Measurements from ENCODE around the gene POLE3.

Gene POLE3

DNA sequence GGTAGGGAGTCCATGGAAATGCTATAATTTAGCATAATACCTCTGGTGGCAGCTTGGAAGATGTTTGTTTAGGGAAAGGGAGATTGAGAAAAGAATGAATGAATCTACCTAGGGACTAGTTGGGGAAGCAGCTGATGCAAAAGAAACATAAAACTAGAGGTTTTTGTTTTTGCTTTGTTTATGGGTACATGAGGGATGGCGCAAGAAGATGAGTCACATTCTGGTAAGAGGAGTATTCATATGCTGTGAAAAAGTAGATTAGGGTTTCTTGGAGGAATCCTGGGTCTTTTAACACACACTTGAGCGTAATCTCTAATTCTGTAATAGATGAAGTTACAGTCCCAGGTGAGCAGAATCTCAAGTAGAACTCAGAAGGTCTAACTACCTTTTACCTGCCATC lies 17.2 kb upstream of the POLE3 start:
- Histone ChIP-seq H4K5ac (ENCODE audit: low read length) (no peak overlapping the region), H2BK5ac (ENCODE audit: low read length) (no peak overlapping the region), H3K79me1 (ENCODE audit: low read length) (no peaks in the 10 kb centered on the region), H3K27me3 (ENCODE audit: insufficient read depth, low read length, poor library complexity) (no peaks in the 10 kb centered on the region), H3K18ac (ENCODE audit: low read length) (no peak overlapping the region), H3K36me3 (ENCODE audit: control insufficient read depth, insufficient read depth, low read length) (no peaks in the 10 kb centered on the region), H2AK5ac (ENCODE audit: low read length) (no peak overlapping the region), H3K9ac (ENCODE audit: low read length) (no peak overlapping the region), H2BK15ac (replicated peaks; ENCODE audit: low read depth) (no peak overlapping the region), H3K27ac (ENCODE audit: low read depth, low read length) (no peak overlapping the region), H3K79me2 (ENCODE audit: control insufficient read depth, insufficient read depth, low read length) (no peaks in the 10 kb centered on the region), H2BK120ac (ENCODE audit: low read depth, low read length) (no peak overlapping the region), H3K4me2 (ENCODE audit: low read length) (no peak overlapping the region), H3K4me1 (ENCODE audit: control insufficient read depth, low read depth, low read length) (no peaks in the 10 kb centered on the region), H4K8ac (ENCODE audit: low read depth, low read length) (no peak overlapping the region), H3K4ac (ENCODE audit: low read depth, low read length) (no peak overlapping the region), H3K56ac (ENCODE audit: low read length) (no peak overlapping the region), H3K4me3 (ENCODE audit: low read length) (no peak overlapping the region), H3K23ac (ENCODE audit: low read length) (no peak overlapping the region)
- no CpG with 5 or more reads among the region's 2 CpGs for WGBS (ENCODE audit: extremely low coverage, insufficient coverage, low lambda C conversion rate)
- DNase-seq, result no peak

DNA sequence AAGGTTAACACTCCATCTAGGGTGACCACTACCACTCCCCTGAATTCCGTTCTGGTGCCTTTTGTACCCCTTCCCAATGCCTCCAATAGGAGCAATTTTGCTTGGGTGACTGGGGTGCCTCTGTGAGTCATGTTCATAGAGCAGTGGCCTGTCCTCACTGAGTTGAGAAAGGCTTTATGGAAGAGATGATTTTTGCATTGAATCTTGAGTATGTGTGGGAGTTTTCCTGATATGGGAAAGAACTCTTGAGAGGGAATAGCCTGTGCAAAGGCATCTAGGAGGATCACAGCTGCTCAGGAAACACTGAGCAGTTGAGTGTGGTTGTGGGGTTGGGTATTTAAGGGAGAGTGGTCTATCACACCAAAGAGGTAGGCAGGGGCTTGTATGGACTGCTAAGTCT lies 16.2 kb upstream of the POLE3 start:
- H3K79me2 ChIP-seq (ENCODE audit: control insufficient read depth, insufficient read depth, low read length), result no peaks in the 10 kb centered on the region
- no peaks in the 10 kb centered on the region for H3K27me3 ChIP-seq (ENCODE audit: insufficient read depth, low read length, poor library complexity)
- H3K23ac ChIP-seq (ENCODE audit: low read length), result no peak overlapping the region
- no peak for DNase-seq
- H2BK120ac ChIP-seq (ENCODE audit: low read depth, low read length), result no peak overlapping the region
- no peak overlapping the region for H3K4ac ChIP-seq (ENCODE audit: low read depth, low read length)
- no peak overlapping the region for H4K5ac ChIP-seq (ENCODE audit: low read length)
- no peak overlapping the region for H2BK15ac ChIP-seq (replicated peaks; ENCODE audit: low read depth)
- no peak overlapping the region for H2AK5ac ChIP-seq (ENCODE audit: low read length)
- no peak overlapping the region for H3K4me3 ChIP-seq (ENCODE audit: low read length)
- H4K8ac ChIP-seq (ENCODE audit: low read depth, low read length), result no peak overlapping the region
- no CpG with 5 or more reads among the region's 1 CpG for WGBS (ENCODE audit: extremely low coverage, insufficient coverage, low lambda C conversion rate)
- H3K27ac ChIP-seq (ENCODE audit: low read depth, low read length), result no peak overlapping the region
- H3K79me1 ChIP-seq (ENCODE audit: low read length), result no peaks in the 10 kb centered on the region
- no peaks in the 10 kb centered on the region for H3K36me3 ChIP-seq (ENCODE audit: control insufficient read depth, insufficient read depth, low read length)
- no peak overlapping the region for H3K9ac ChIP-seq (ENCODE audit: low read length)
- no peak overlapping the region for H3K56ac ChIP-seq (ENCODE audit: low read length)
- no peak overlapping the region for H3K18ac ChIP-seq (ENCODE audit: low read length)
- no peak overlapping the region for H2BK5ac ChIP-seq (ENCODE audit: low read length)
- no peak overlapping the region for H3K4me2 ChIP-seq (ENCODE audit: low read length)
- H3K4me1 ChIP-seq (ENCODE audit: control insufficient read depth, low read depth, low read length), result no peaks in the 10 kb centered on the region

DNA sequence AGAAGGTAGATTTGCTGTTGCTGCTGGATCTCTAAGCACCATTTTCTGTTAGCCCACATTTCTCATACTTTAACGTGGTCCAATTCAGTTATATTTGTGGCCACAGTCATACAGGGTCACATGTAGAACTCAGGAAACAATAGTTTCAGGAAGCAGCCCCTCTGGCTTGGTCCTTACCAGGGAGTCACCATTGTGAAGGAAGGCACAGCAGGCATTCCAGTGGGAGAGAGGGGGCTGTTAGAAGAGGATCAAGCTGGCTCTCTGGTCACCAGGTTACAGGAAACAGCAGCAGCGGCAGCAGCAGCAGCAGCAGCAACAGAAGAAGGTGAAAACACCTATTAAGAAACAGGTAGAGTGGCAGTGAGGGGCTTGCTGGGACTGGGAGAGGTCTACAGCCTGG lies 14.6 kb upstream of the POLE3 start:
- Histone ChIP-seq H3K79me2 (ENCODE audit: control insufficient read depth, insufficient read depth, low read length) (no peaks in the 10 kb centered on the region), H4K5ac (ENCODE audit: low read length) (no peak overlapping the region), H3K18ac (ENCODE audit: low read length) (no peak overlapping the region), H3K4me2 (ENCODE audit: low read length) (no peak overlapping the region), H4K8ac (ENCODE audit: low read depth, low read length) (no peak overlapping the region), H2AK5ac (ENCODE audit: low read length) (no peak overlapping the region), H3K4me3 (ENCODE audit: low read length) (no peak overlapping the region), H2BK5ac (ENCODE audit: low read length) (no peak overlapping the region), H3K23ac (ENCODE audit: low read length) (no peak overlapping the region), H3K56ac (ENCODE audit: low read length) (no peak overlapping the region), H3K4me1 (ENCODE audit: control insufficient read depth, low read depth, low read length) (no peaks in the 10 kb centered on the region), H3K79me1 (ENCODE audit: low read length) (no peaks in the 10 kb centered on the region), H3K27ac (ENCODE audit: low read depth, low read length) (no peak overlapping the region), H2BK15ac (replicated peaks; ENCODE audit: low read depth) (no peak overlapping the region), H3K4ac (ENCODE audit: low read depth, low read length) (no peak overlapping the region), H3K27me3 (ENCODE audit: insufficient read depth, low read length, poor library complexity) (no peaks in the 10 kb centered on the region), H3K36me3 (ENCODE audit: control insufficient read depth, insufficient read depth, low read length) (no peaks in the 10 kb centered on the region), H2BK120ac (ENCODE audit: low read depth, low read length) (no peak overlapping the region), H3K9ac (ENCODE audit: low read length) (no peak overlapping the region)
- WGBS (ENCODE audit: extremely low coverage, insufficient coverage, low lambda C conversion rate), result no CpG with 5 or more reads among the region's 2 CpGs
- peak; percentile 26 for DNase-seq

DNA sequence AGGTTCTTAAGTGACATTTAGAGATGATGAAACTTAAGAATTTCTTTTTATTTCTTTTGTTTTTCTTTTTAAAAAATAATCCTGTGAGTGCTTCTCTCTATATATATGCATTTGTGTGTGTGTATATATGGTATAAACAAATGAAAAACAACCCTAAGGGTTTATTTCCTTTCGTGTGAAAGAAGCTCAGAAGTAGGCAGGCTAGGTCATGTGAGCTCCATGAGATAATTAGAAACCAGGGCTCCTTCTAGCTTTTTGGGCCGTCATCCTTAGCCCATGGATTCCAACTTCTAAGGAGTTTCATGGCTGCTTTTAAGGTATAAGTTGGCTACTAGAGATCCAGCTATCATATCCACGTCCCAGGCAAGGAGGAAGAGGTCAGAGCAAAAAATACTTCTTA lies 11.3 kb upstream of the POLE3 start:
- Histone ChIP-seq H3K36me3 (ENCODE audit: control insufficient read depth, insufficient read depth, low read length) (no peaks in the 10 kb centered on the region), H3K23ac (ENCODE audit: low read length) (no peak overlapping the region), H3K79me2 (ENCODE audit: control insufficient read depth, insufficient read depth, low read length) (no peaks in the 10 kb centered on the region), H2BK15ac (replicated peaks; ENCODE audit: low read depth) (no peak overlapping the region), H3K4me1 (ENCODE audit: control insufficient read depth, low read depth, low read length) (no peaks in the 10 kb centered on the region), H2BK120ac (ENCODE audit: low read depth, low read length) (no peak overlapping the region), H3K27me3 (ENCODE audit: insufficient read depth, low read length, poor library complexity) (no peaks in the 10 kb centered on the region), H3K4ac (ENCODE audit: low read depth, low read length) (no peak overlapping the region), H4K5ac (ENCODE audit: low read length) (no peak overlapping the region), H2BK5ac (ENCODE audit: low read length) (no peak overlapping the region), H3K4me2 (ENCODE audit: low read length) (no peak overlapping the region), H3K18ac (ENCODE audit: low read length) (no peak overlapping the region), H3K9ac (ENCODE audit: low read length) (no peak overlapping the region), H2AK5ac (ENCODE audit: low read length) (no peak overlapping the region), H3K4me3 (ENCODE audit: low read length) (no peak overlapping the region), H3K79me1 (ENCODE audit: low read length) (no peaks in the 10 kb centered on the region), H4K8ac (ENCODE audit: low read depth, low read length) (no peak overlapping the region), H3K27ac (ENCODE audit: low read depth, low read length) (no peak overlapping the region), H3K56ac (ENCODE audit: low read length) (no peak overlapping the region)
- no CpG with 5 or more reads among the region's 3 CpGs for WGBS (ENCODE audit: extremely low coverage, insufficient coverage, low lambda C conversion rate)
- no peak for DNase-seq

DNA sequence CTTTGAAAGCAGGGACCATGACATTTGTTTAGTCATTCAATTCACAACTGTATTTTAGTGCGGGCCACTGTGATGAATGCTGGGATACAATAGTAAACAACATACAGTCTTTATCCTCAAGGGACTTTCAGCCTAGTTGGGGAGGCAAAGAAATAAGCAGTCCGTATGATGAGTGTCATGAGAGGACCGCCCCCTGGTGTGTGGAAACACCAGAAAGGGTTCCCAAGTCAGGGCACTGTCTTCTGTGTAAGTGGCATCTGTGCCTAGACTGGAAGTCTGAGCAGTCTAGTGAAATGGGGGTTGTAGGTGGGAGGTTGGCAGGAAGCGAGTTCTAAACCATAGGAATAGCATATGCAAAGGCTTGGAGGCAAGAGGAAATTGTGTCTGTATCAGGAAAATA lies 6.9 kb upstream of the POLE3 start:
- no peak overlapping the region for H4K5ac ChIP-seq (ENCODE audit: low read length)
- H3K79me1 ChIP-seq (ENCODE audit: low read length), result no peaks in the 10 kb centered on the region
- no peak overlapping the region for H3K4me3 ChIP-seq (ENCODE audit: low read length)
- no peak overlapping the region for H4K8ac ChIP-seq (ENCODE audit: low read depth, low read length)
- no peak overlapping the region for H3K56ac ChIP-seq (ENCODE audit: low read length)
- no peak overlapping the region for H3K23ac ChIP-seq (ENCODE audit: low read length)
- no peaks in the 10 kb centered on the region for H3K4me1 ChIP-seq (ENCODE audit: control insufficient read depth, low read depth, low read length)
- H3K4ac ChIP-seq (ENCODE audit: low read depth, low read length), result no peak overlapping the region
- H2BK5ac ChIP-seq (ENCODE audit: low read length), result no peak overlapping the region
- no peak overlapping the region for H3K18ac ChIP-seq (ENCODE audit: low read length)
- no peak overlapping the region for H3K4me2 ChIP-seq (ENCODE audit: low read length)
- no peaks in the 10 kb centered on the region for H3K27me3 ChIP-seq (ENCODE audit: insufficient read depth, low read length, poor library complexity)
- no peaks in the 10 kb centered on the region for H3K79me2 ChIP-seq (ENCODE audit: control insufficient read depth, insufficient read depth, low read length)
- no peak overlapping the region for H3K27ac ChIP-seq (ENCODE audit: low read depth, low read length)
- DNase-seq, result no peak
- H3K9ac ChIP-seq (ENCODE audit: low read length), result no peak overlapping the region
- H3K36me3 ChIP-seq (ENCODE audit: control insufficient read depth, insufficient read depth, low read length), result no peaks in the 10 kb centered on the region
- no peak overlapping the region for H2AK5ac ChIP-seq (ENCODE audit: low read length)
- H2BK120ac ChIP-seq (ENCODE audit: low read depth, low read length), result no peak overlapping the region
- no CpG with 5 or more reads among the region's 4 CpGs for WGBS (ENCODE audit: extremely low coverage, insufficient coverage, low lambda C conversion rate)
- no peak overlapping the region for H2BK15ac ChIP-seq (replicated peaks; ENCODE audit: low read depth)

DNA sequence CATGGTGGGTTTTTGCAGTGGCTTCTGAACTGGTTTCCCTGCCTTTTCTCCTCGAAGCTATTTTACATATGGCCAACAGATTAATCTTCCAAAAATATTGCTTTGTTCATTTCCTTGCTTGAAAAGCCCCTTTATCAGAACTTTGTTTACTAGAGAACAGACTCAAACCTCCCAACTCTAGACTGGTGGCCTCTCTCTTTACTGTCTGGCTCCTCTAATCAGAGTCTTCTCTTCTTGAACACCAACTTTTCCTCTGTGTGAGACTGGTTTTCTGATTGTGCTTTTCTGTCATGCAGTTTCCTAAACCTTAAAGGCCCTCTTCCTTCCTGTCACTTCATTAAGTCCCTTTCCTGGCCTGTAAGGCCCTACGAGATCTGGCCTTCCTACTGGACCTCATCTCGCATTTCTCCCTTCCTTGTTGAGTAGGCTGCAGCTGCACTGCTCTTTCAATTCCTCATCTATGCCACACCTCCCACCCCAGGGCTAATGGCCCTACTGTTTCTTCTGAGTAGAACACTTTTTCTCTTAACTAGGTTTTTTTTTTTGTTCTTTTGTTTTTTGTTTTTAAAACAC lies 5.8 kb upstream of the POLE3 start:
- Histone ChIP-seq H3K79me2 (ENCODE audit: control insufficient read depth, insufficient read depth, low read length) (no peaks in the 10 kb centered on the region), H3K4me2 (ENCODE audit: low read length) (no peak overlapping the region), H3K9ac (ENCODE audit: low read length) (no peak overlapping the region), H3K4me3 (ENCODE audit: low read length) (no peak overlapping the region), H2AK5ac (ENCODE audit: low read length) (no peak overlapping the region), H3K27me3 (ENCODE audit: insufficient read depth, low read length, poor library complexity) (no peaks in the 10 kb centered on the region), H4K5ac (ENCODE audit: low read length) (no peak overlapping the region), H3K79me1 (ENCODE audit: low read length) (no peaks in the 10 kb centered on the region), H3K56ac (ENCODE audit: low read length) (no peak overlapping the region), H2BK5ac (ENCODE audit: low read length) (no peak overlapping the region), H3K36me3 (ENCODE audit: control insufficient read depth, insufficient read depth, low read length) (no peaks in the 10 kb centered on the region), H4K8ac (ENCODE audit: low read depth, low read length) (no peak overlapping the region), H3K4ac (ENCODE audit: low read depth, low read length) (no peak overlapping the region), H3K18ac (ENCODE audit: low read length) (no peak overlapping the region), H2BK120ac (ENCODE audit: low read depth, low read length) (no peak overlapping the region), H2BK15ac (replicated peaks; ENCODE audit: low read depth) (no peak overlapping the region), H3K23ac (ENCODE audit: low read length) (no peak overlapping the region), H3K27ac (ENCODE audit: low read depth, low read length) (no peak overlapping the region), H3K4me1 (ENCODE audit: control insufficient read depth, low read depth, low read length) (no peaks in the 10 kb centered on the region)
- DNase-seq, result no peak
- WGBS (ENCODE audit: extremely low coverage, insufficient coverage, low lambda C conversion rate), result no CpG with 5 or more reads among the region's 3 CpGs
